ENCODE results near the gene MYL2. TPM values are rescaled to one million over a fixed set of nuclear protein-coding genes. Genes with fewer than 3 reads are reported as not detected.

MYL2 gene
- total RNA-seq, 4 donors from 2014 or later: not detected

GRCh38 chr12:110862329-110862728, 58.0 kb downstream of the MYL2 start:
- no peaks in the 10 kb centered on the region for H3K27me3 ChIP-seq
- no peak for DNase-seq (ENCODE audit: low spot score in 2 of 2)
- no peaks in the 10 kb centered on the region for H3K4me1 ChIP-seq
- WGBS, 2 donors: 64 to 73% methylated on average over 9 of the region's 9 CpGs
- no peaks in the 10 kb centered on the region for H3K36me3 ChIP-seq
- no peak overlapping the region for H3K27ac ChIP-seq
- H3K9me3 ChIP-seq: no peaks in the 10 kb centered on the region
- H3K4me3 ChIP-seq: no peak overlapping the region
- TF ChIP-seq EP300 (IDR thresholded peaks at IDR 0.05) (no peak), CTCF (IDR thresholded peaks at IDR 0.05) (no peak), POLR2A (IDR thresholded peaks at IDR 0.05) (no peak)

GRCh38 chr12:110861729-110862128, 58.6 kb downstream of the MYL2 start:
- Histone ChIP-seq H3K27me3 (no peaks in the 10 kb centered on the region), H3K27ac (no peak overlapping the region), H3K4me1 (no peaks in the 10 kb centered on the region), H3K9me3 (no peaks in the 10 kb centered on the region), H3K36me3 (no peaks in the 10 kb centered on the region), H3K4me3 (no peak overlapping the region)
- no peak for DNase-seq (ENCODE audit: low spot score in 2 of 2)
- whole genome bisulfite sequencing, 2 donors: 71 to 84% methylated on average over 7 of the region's 7 CpGs
- no peak for TF ChIP-seq CTCF (IDR thresholded peaks at IDR 0.05)

Other genes with a start within 250 kb of the MYL2 start
- 10 to 100 TPM in 2 of 4 donors, 1 to 10 TPM in 2; 4.5 to 13.8 (median 9.6) TPM for gene HVCN1, start 231.5 kb downstream of the MYL2 start, total RNA-seq
- 10 to 100 TPM; 74.5 to 96.4 (median 83.9) TPM for gene PPP1CC, start 177.7 kb downstream of the MYL2 start, total RNA-seq
- gene CCDC63, start 73.6 kb downstream of the MYL2 start, total RNA-seq: not detected
- gene CUX2, start 113.6 kb upstream of the MYL2 start, total RNA-seq: under 1 TPM in 3 of 4 donors, not detected in 1; under 0.01 to 0.30 (median 0.21) TPM

Measured in tibial nerve (tissue), 4 donors.